KG1 (cell line): ENCODE results near the gene INTS7.

ENCODE experiments used
- DNase-seq: peaks from one replicate; lab custom pipeline; 2025; lab: John Stamatoyannopoulos, UW

Gene INTS7, protein sequence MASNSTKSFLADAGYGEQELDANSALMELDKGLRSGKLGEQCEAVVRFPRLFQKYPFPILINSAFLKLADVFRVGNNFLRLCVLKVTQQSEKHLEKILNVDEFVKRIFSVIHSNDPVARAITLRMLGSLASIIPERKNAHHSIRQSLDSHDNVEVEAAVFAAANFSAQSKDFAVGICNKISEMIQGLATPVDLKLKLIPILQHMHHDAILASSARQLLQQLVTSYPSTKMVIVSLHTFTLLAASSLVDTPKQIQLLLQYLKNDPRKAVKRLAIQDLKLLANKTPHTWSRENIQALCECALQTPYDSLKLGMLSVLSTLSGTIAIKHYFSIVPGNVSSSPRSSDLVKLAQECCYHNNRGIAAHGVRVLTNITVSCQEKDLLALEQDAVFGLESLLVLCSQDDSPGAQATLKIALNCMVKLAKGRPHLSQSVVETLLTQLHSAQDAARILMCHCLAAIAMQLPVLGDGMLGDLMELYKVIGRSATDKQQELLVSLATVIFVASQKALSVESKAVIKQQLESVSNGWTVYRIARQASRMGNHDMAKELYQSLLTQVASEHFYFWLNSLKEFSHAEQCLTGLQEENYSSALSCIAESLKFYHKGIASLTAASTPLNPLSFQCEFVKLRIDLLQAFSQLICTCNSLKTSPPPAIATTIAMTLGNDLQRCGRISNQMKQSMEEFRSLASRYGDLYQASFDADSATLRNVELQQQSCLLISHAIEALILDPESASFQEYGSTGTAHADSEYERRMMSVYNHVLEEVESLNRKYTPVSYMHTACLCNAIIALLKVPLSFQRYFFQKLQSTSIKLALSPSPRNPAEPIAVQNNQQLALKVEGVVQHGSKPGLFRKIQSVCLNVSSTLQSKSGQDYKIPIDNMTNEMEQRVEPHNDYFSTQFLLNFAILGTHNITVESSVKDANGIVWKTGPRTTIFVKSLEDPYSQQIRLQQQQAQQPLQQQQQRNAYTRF

DNA sequence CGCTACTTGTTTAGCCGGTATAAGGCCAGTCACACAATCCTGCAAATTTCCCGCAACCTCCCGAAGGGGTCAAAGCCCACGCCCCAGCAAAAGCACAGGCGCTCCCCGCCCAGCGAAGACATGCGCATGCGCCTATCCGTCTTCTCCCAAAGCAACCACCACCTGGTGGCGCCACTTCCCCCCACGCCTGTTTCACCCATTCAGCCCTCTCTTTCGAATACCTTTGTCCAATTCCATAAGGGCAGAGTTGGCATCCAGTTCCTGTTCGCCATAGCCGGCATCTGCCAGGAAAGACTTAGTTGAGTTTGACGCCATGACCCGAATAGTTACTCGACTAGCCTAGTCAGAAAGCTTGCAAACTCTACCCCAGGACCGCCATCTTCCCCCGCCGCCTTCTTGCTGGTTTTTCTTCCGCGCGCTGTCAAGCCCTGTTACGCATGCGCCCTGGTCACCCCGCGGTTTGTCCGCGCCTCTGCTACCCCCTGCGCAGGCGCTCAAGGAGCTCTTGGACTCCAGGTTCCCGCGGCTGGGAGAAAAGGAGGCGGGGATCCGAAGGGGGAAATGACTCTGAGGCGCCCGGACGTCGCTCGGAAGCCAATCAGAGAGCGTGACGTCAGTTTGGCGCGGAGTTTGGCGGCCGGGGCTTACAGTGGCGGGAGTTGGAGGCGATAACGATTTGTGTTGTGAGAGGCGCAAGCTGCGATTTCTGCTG is at the start of gene INTS7, which contains the start of gene DTL:
Gene INTS7 (minus strand): TSS at position 435 of the 712 bp plus-strand sequence. CDS start 120 bp downstream, at position 315.
Gene DTL (plus strand): TSS at position 626 of the 712 bp plus-strand sequence. CDS start 143 bp downstream, outside the sequence.
- peak; percentile 99 for DNase-seq

- no peak for DNase-seq
Observed at GRCh38 chr1:212082765-212083406, 47.5 kb upstream of the INTS7 start.

DNA sequence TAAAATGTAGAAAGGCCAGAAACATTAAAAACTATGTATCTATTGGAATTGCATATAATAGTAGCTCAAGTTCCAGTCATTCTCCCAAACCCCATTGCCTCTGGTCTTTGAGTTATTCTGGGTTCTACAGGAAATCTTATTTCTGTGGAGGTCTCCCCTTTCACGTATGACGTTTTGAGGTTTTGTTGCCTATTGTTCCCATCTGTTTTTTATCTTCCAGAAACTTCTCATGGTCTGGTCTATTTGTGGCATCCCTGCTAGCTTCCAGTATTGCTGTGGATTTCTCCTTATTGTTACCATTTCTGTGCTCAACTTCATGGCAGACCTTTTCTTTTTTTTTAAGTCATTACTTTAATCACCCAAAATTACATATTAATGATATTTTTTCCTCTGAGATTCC is 43.5 kb upstream of the INTS7 start:
- no peak for DNase-seq

- no peak for DNase-seq
Observed at GRCh38 chr1:212077028-212077427, 41.7 kb upstream of the INTS7 start.

- DNase-seq, result no peak
Observed at GRCh38 chr1:212074856-212075255, 39.5 kb upstream of the INTS7 start.

- DNase-seq, result no peak
Observed at GRCh38 chr1:212074313-212074712, 39.0 kb upstream of the INTS7 start.

DNA sequence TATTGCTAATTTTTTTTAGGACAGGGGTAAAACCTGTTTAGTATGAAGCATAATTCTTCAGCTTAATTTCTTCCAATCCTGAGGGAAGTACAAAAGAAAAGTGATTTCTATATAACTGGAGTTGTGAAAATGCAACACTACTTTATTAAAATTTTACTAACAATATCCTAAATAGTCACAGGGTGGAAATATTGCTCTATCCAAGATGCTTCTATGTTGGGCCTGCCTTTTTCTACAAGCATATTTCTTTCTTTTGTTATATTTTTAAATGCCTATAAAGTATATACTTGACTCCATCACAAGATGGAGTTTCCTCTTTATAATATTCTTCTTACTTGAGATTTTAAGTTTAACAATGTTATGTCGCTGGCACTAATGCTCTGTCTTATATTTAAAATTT is 38.1 kb upstream of the INTS7 start:
- no peak for DNase-seq

DNA sequence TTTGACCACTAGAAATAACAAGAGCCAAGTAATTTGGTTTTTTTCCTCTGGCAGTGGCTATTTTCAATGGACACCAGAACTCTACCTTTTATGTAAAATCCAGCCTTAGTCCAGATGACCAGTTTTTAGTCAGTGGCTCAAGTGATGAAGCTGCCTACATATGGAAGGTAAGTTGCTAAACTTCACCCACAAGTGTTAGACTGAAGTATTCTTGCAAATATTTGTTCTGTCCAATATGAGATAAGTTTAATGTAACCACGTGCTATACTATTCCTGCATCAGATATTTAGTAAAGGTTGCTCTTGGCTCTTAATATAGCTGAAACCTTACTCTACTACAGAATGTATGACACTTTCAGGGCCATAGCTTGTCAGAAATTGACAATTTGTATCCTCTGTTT is 36.7 kb upstream of the INTS7 start:
- DNase-seq, result no peak

GRCh38 chr1:212070720-212071302 is 35.5 kb upstream of the INTS7 start:
- DNase-seq, result peak; percentile 33

DNA sequence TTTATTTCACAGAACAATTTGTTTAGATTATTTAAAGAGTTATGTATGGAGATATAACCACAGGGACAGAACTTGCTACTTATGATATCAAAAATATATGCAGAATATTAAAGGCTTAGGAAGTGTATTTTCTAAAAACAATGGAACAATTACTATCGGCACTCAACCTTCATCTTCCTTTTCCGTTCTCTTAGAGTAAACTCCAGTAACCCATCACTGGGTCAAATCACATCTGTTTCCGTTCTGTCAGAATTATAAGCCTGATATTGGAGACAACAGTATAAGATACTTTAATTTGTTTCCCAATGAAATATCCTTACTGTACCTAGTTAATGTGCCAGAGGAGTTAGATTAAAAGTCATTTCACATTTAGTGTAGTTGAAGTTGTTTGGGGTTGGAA is 32.4 kb upstream of the INTS7 start:
- no peak for DNase-seq

DNA sequence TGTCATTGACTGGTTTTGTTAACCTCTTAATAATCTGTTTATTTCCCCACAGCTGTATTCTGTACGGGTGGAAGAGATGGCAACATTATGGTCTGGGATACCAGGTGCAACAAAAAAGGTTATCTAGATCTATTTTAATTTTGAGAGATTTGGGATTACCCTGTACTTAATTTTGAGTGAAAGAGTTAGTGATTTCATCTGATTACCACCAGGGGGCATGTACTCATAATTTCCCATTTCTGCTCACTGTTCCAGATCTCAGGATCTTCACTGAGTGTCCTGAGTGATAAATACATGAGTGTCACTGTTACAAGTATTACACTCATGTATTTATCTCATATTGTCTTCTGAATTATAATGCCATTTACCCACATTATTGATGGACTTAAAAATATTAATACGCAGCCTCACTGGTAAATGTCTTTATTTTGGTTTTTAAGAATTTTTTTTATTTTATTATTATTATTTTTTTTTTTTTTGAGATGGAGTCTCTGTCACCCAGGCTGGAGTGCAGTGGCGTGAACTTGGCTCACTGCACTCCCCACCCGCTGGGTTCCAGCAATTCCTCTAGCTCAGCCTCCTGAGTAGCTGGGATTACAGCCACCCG is 27.6 kb upstream of the INTS7 start:
- DNase-seq, result no peak

DNA sequence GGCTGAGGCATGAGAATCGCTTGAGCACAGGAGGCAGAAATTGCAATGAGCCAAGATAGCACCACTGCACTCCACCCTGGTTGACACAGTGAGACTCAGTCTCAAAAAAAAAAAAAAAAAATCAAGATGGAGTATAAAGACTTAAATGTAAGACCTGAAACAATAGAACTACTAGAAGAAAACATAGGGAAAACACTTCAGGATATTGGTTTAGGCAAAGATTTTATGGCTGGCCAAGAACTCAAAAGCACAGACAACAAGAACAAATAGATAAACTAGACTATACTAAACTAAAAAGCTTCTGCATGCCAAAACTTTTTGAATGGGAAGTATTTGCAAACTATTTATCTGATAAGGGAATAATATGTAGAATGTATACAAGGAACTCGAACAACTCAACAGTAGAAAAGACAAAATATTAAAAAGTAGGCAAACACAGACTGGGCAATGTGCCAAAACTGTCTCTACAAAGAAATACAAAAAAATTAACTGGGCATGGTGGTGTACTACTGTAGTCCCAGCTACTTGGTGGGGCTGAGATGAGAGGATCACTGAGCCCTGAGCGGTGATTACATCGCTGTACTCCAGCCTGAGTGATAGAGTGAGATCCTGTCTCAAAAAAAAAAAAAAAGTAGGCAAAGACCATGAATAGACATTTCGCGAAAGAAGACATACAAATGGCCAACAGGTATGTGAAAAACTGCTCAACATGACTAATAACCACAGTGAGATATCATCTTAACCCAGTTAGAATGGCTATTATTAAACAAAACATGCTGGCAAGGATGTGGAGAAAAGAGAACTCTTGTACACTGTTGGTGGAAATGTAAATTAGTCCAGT is 25.5 kb upstream of the INTS7 start:
- no peak for DNase-seq

GRCh38 chr1:212055333-212055732 is 20.0 kb upstream of the INTS7 start:
- DNase-seq, result no peak

DNA sequence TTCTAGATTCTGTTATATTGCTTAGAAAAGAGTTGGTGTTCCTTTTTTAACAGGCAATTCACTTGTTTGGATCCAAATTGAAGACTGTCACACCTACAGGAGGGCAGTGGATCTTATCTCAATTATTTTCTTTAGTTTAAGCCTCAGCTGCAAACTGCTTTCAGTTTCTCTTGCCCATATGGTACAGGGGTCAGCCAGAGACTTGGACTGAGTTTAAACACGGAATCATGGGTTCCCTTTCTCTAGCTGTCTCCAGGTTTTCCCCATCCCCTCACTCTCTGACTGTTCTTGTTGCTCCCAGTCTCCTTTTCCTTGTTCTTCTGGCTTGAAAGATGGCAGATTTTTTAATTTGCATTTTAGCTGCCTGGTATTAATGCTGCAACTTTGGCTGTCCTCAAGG is 18.6 kb upstream of the INTS7 start:
- no peak for DNase-seq

DNA sequence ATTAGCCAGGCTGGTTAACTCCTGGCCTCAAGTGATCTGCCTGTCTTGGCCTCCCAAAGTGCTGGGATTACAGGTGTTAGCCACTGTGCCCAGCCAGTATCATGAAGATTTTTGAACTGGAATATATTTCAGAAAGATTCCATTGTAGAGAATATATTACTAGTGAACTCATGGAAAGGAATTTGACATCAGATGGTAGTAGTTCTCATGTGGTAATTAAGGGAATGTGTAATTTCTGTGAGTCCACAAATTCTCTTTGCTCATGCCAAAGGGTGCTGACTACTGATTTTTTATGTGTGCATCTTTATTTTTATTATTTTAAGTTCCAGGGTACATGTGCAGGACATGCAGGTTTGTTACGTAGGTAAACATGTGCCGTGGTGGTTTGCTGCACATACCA is 10.6 kb upstream of the INTS7 start:
- DNase-seq, result no peak

GRCh38 chr1:212044851-212045250 is 9.5 kb upstream of the INTS7 start:
- no peak for DNase-seq

- DNase-seq, result no peak
Observed at GRCh38 chr1:212042436-212042835, 7.1 kb upstream of the INTS7 start.

DNA sequence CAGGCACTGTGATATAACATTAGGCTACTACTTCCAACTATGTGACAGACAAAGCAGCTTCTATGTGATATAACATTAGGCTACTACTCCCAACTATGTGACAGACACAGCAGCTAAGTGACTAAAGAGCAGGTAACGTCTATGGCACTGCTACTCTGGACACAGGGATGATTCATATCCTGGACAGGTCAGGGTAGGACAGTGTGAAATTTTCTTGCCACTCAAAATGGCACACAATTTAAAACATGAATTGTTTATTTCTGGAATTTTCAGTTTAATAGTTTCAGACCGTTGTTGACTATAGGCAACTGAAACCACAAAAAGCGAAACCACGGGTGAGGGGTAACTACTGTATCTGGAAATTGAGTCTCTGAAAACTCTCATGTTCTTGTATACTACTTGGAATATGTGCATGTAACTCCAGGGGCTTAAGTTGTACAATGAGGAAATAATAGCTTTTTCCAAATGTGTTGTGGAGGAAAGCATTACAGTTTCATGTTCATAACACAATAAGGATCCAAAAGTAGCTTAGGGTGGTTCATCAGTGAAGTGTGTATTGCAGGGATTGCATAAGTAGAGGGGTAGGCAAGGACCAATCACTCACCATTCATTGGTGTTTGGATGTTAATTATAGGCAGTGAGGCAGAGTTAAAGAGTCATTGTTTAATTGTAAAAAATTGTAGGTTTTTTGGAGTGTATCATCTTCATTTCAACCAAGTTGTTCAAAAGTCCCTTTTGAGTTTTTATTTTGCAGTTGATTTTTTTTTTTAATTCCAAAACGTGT is 5.5 kb upstream of the INTS7 start:
- no peak for DNase-seq

- no peak for DNase-seq
Observed at GRCh38 chr1:212039622-212040021, 4.3 kb upstream of the INTS7 start.
